CD4-positive, alpha-beta T cell treated with Interleukin-12 subunit alpha and Interleukin-12 subunit beta, for 1 hour (primary cell): ENCODE data around the gene C18orf54.
"Not testable (repeated sequence)": the region's sequence is repeated elsewhere in the genome, so short reads cannot be mapped to it uniquely, and the experiment has no call there.

Source experiments
- DNase-seq: peaks from one replicate; pipeline ENCODE4 v3.0.0-alpha.2; 2020

The C18orf54 gene

DNA sequence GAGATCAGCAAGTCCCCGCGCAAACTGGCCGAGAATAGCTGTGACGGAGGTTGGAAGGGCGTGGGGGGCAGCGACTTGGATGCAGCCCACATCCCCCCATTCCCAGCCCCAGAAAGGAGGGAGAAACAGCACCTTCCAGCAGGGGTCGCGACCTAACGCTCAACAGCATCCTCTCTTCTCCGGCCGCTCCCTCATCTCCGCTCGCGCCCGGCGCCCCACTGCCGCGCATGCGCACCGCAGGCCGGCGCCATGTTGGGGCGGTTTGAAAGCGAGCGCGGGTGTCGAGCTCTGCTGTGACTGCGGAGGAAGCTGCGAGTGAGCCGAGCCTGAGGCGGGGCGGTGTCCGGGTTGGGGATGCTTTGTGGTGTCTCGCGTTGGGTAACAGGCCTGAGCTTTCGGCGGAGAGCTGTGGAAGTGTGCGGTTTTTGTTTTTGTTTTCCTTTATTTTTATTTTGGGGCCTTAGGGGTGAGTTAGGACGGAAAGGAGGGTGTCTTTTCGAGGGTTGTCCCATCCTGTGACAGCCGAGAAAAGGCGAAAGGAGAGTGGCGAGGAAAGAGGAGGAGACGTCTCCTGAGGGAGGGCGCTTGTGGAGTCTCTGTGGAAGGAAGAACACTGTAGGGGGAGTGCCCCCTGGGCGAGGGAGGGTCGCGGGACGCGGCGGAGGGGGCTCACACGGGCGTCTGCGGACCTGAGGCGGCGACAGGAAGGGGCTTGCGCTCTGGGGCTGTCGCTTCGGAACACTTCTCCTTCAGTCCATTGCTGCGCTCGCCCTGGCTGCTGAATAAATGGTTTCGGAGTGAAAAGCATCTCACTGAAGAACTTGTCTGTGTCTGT lies at the start of gene C18orf54, which contains the start of gene STARD6:
Gene C18orf54, plus strand, starts transcription at position 247 of the 835 bp plus-strand sequence. CDS start 2,667 bp downstream, outside the sequence.
Gene STARD6, minus strand, starts transcription at position 199 of the 835 bp plus-strand sequence. CDS start 3,285 bp downstream, outside the sequence.
- peak; percentile 92 for DNase-seq

DNA sequence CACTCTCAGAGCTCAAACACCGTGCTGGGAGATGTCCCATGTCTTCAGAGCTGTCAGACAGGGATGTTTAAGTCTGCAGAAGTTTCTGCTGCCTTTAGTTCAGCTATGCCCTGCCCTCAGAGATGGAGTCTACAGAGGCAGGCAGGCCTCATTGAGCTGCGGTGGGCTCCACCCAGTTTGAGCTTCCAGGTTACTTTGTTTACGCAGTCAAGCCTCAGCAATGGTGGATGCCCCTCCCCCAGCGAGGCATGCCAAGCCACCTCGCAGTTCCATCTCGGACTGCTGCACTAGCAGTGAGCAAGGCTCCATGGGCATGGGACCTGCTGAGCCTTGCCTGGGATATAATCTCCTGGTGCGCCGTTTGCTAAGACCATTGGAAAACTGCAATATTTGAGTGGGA lies 48.1 kb upstream of the C18orf54 start:
- DNase-seq: not testable (repeated sequence)

DNA sequence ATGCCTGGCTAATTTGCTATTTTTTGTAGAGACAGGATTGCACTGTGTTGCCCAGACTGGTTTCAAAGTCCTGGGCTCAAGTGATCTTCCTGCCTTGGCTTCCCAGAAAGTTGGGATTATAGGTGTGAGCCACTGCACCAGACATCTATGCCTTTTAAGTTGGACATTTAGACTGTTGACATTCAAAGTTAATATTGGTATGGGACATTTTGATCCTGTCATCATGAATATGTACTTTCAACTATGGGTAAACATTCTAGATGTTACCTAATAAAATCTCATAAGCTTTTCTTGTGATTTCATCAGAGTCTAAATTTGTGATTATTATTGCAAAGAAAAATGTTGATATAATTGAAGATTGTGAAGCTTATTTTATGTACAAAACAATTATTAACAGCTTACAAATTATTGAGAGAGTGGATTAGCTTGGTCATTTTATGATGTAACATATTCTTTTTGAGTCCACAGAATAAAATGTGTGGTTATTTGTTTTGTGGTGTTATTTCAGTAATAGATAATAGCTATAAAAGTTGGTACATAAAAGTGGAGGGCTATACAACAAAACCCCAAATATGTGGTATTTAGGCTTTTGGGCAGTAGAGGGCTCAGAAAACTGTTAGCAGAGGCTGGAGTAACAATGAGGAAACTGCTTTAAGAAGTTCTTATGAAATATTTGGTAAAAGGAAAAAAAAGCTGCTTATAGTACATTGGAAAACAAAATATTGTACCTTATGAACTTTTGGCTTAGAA lies 41.5 kb upstream of the C18orf54 start:
- no peak for DNase-seq

DNA sequence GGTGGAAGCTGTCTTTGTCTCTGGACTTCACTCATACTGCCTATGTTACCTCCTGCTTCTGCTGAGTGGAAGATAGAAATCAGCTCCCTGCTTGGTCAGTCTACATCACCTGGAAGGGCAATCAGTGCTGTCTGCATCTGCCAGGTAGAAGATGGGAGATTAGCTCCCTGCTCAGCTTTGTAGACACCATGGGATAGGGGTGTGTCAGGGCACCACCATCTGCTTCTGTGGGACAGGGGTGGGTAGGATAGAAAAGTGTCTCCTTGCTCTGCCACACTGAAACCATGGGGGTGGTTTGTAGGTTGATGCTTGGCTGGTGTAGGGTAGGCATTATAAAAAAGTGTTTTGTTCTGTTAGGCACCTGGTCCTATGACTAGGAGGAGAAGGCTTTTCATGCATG lies 34.1 kb upstream of the C18orf54 start:
- DNase-seq: no peak

DNA sequence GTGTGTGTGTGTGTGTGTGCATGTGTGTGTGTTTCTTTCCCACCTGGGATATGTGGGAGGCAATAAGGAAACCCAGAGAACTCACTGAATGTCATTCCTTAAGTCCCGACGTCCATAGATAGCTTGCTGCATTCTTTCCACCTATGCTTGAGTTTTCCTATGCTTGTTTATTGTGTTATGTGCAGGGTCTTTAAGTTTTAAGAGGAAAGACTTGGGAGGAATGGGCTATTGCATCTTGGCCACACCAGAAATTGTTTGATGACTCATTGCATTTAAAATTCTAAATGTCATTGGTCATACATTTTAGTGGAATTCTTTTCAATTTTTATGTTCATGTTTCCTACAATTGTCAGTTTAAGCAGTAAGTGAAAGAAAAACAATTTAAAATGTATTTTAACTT lies 33.7 kb upstream of the C18orf54 start:
- no peak for DNase-seq

DNA sequence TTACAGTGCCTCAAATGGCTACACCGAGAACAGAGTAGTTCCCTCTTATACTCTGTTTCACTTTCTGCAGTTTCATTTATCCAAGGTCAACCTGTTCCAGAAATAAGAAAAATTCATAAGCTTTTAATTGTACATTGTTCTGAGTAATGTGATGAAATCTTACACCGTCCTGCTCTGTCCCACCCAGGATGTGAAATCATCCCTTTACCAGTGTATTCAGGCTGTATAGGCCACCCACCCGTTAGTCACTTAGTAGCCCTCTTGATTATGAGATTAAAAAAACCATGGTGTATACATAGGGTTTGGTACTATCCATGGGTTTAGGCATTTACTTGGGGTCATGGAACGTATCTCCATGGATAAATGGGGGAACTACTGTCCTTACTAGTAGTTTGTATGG lies 29.9 kb upstream of the C18orf54 start:
- DNase-seq: no peak

DNA sequence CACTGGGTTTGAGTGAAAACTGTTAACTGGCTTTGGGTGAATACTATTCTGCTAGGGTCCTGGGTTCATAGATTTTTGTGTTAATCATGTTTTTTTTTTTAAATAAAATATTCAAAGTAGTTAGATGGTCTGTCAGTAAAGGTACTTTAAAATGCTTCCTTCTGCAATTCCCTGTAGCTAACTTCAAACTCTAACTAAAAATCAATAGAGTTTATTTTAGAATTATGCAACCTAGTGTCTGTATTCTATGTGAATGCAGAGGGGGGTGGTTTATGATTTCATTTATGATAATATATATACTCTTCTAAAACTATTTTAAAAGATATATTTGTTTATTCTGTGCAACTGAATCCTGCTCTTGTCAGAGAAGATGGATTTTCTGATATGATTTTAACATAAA lies 27.9 kb upstream of the C18orf54 start:
- no peak for DNase-seq

DNA sequence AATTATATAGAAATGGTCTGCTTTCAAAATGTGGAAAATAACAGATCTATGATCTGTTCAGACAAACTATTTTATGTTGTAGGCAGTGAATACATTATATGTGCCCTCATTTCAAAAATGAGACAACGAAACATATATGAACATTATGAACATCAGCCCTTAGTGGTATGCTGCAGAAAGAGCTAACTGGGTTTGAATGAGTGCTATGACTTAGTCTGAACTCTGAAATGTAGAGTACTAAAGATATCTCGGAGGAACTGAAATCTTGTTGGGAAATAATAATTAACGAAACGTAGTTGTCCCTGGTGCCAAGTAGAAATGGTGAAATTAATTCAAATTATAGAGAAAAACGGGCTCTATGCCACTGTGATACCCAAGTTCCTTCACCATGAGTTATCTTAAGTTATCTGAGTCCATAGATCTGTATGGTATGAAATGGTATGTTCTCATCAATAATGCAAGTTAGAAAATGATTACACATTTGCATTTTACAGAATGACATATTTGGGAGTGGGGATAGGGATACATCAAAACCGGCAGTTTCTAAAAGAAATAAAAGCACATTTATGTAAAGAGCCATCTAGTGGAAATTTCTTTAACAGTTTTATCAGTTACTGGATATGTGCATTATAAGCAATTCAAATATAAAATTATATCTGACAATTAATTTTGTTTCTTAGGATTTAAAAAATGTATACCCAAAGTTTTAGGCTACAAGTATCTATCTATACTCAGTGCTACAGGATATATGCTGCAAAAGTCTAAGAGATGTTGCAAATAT lies 26.7 kb upstream of the C18orf54 start:
- DNase-seq: no peak

DNA sequence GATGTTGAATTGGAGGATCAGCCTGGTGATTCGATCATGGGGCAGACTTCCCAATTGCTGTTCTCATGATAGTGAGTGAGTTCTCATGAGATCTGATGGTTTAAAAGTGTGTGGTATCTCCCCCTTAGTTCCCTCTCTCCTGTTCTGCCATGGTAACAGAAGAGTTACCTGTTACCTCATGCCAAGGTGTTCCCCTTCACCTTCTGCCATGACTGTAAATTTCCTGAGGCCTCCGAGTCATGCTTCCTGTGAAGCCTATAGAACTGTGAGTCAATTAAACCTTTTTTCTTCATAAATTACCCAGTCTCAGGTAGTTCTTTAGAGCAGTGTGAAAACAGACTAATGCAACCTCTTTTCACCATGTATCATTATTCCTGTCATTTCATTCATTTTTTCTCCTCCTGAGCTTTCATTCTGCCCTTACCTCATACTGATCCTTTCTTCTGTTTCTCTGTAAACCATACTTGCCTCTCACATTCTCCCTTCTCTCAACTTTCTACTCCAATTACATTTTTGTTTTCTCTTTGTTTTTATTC lies 22.0 kb upstream of the C18orf54 start:
- DNase-seq: no peak

DNA sequence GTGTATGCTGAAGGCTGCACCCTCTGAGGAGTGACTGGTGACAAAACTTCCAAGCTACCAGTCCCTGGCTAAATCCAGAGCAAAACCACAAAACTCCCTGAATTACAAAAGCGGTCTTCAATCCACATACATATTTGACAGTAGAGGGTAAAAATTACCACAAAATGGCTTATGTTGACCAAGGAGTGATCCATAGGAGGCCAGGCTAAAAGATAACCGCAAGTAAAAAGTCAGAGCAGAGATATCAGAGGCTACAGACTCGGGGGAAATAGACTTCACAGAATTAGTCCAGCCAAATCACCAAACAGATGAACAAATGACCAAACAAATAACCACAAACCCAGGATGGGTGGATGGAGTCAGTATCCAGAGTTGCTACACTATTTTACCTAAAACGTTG lies 19.5 kb upstream of the C18orf54 start:
- DNase-seq: no peak

DNA sequence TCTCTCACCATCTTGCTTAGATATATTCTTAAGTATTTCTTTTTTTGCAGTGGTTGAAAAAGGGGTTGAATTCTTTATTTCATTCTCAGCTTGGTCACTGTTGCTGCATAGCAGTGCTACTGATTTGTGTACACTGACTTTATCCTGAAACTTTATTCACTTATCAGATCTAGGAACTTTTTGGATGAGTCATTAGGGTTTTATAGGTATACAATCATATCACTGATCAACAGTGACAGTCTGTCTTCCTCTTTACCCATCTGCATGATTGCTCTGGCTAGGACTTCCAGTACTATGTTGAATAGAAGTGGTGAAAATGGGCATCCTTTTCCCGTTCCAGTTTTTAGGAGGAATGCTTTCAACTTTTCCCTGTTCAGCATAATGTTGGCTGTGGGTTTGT lies 6.5 kb upstream of the C18orf54 start:
- no peak for DNase-seq

DNA sequence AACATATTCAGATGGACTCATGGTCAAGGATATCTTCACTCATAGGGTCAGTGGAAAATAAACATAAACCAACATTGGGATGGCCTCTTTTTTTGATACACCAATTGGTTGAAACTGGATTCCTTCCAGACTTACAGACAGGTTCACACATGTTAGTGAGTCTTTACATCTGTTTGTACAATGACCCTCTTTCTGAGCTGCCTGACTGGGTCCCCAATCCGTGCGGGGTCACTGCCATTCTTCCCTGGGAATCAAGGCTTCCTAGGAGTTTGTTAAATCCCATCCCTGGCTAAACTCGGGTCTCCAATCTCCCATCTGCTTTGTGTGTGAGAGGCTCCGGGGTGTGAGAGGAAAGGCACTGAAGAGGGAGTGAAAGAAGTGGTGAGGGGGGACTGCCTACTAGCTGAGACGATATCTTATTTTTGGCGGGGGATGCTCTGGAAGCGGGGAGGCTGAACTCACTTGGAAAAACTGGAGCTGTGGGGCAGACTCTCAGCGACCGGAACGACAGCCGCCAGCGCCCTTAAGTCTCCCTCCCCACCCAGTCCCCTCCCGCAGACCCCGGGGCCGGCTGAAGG lies 535 bp upstream of the C18orf54 start:
- no peak for DNase-seq

DNA sequence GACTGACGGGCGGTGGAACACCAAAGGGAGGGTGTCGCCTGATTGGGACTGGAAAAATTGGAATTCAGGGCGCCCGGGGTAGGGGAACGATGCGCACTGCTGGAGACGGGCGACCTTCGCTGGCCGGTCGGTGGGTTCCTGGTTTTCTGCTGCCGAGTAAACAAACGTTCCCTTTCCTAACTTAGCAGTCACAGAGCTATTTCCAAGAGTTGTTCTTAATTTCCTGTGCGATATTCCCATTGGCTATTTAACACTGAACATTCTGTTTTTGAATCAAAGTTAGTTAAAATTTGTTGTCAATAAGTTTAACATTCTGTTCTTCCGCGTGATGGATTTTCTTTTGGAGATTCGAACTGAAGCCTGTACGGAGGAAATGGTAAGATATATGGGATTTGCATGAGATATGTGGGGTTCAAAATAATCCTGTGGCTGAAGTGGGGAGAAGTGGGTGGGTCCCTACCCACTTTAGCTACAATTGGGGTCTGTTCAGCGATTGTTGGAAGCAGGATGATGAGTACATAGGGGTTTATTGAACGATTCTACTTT lies 862 bp downstream of the C18orf54 start:
- DNase-seq: peak; percentile 2

DNA sequence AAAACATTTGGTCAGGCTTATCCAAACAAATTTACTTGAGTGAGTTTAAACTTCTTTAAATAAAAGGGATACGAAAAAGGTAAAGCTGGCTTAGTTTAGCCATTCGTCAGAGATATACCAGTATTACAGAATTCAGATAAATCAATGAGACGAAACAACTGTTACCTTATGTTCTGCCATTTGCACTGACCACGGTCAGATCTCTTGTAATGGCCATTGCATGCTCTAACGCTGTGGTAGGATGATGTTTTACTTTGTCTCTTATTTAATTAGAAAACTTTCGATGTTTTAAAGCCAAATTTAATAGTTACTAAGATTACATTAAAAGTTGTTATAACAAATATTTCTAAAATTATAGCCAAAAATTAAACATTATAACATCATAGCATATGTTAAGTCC lies 1.5 kb downstream of the C18orf54 start:
- no peak for DNase-seq

DNA sequence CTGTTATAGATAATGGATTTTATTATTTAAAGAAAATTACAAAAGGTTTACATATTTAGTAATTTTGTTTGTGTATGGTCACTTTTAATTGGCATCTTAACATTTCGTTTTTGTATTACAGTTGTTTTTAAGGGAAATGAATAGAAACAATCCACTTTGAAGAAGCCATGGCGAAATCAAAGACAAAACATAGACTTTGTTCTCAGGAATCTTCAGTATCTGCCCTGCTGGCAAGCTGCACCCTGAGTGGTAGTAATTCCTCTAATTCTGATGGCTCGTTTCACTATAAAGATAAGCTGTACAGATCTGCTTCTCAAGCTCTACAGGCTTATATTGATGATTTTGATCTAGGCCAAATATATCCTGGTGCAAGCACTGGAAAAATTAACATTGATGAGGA lies 2.7 kb downstream of the C18orf54 start:
- DNase-seq: no peak

DNA sequence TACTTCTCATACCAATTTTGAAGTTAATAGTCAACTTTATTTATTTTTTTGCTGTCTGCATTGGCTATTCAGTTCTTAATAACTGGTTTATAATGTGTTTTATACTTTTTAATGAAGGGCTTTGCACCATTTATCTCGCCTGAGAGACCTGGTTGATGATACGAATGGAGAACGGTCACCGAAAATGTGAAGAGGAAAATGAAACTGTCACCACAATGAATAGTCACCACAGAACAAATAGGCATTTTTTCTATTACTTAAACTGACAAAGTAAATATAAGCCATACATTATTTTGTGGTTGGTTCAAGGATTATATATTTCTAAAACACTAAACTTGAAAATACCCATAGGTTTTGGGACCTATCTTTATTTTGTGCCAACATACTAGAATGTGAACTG lies 20.4 kb downstream of the C18orf54 start:
- no peak for DNase-seq

DNA sequence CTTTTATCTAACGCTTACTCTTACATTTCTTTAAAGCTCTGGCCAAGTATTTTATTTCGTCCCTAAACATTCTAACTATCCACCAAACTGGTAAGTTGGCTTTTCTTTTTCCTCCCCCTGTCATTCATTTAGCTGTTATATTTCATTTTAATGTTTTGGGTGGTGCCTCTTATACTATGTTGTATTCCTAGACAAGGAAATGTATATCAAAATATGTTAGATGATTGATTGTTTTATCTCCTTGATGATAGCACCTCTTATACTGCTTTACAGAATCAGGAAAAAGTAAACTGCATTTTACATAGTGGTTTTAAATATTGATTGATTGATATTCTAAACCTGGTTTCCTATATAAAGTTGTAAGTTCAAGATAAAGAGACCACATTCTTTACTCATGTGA lies 23.9 kb downstream of the C18orf54 start:
- DNase-seq: no peak

DNA sequence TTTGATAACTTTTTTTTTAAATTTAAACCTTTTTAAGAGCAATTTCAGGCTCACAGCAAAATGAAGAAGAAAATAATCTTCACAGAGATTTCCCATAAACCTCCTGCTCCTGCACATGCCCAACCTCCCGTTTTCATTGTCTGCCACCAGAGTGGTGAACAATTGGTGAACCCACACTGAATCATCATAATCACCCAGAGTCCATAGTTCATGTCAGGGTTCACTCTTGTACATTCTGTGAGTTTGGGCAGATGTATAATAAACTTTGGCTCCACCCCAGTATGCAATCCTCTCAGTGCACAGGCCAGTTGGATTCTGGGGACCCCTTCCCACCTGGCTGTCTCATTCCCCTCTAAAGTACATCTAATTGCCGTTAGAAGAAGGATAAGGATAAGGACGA lies 24.4 kb downstream of the C18orf54 start:
- DNase-seq: no peak

DNA sequence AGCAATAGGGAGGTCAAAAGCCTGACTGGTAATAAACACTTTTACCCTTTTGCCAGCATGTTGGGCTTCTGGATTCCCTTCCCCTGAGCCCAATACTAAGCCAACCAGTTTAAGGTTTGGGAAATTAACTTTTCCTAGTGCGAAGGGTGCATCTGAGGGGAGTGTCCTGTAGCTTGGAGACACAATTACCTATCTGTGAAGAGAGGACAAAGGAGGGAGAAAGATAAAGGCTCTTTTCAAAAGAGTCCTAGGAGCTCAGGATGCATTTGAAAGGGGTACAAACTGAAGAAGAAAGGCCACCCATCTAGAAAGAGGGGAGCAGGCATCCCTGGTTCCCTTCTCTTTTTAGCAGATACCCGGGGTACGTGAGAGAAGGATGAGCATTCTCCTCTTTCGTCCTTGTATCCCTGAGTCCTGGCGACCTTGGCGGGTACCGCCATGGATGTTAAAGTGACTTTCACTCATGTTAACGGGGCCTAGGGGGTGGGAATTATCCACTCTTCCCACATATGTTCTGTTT lies 25.1 kb downstream of the C18orf54 start:
- DNase-seq: no peak

DNA sequence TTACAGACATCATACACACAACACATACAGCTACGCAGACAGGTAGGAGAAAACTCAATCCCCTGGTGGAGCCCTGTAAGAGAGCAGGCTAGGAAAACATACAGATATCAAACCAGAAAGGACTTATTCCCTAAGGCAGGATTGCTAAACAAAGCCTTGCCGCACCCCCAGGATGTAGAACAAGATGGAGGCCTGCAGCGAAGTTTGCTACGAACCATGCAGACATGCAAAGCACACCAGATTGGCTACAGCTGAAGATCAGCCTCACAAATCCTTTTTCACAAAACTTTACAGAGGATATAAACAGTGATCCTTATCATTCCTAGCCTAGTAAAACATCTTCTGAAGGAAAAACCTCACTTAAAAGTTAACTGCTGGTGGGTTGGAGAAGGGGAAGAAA lies 28.3 kb downstream of the C18orf54 start:
- no peak for DNase-seq

DNA sequence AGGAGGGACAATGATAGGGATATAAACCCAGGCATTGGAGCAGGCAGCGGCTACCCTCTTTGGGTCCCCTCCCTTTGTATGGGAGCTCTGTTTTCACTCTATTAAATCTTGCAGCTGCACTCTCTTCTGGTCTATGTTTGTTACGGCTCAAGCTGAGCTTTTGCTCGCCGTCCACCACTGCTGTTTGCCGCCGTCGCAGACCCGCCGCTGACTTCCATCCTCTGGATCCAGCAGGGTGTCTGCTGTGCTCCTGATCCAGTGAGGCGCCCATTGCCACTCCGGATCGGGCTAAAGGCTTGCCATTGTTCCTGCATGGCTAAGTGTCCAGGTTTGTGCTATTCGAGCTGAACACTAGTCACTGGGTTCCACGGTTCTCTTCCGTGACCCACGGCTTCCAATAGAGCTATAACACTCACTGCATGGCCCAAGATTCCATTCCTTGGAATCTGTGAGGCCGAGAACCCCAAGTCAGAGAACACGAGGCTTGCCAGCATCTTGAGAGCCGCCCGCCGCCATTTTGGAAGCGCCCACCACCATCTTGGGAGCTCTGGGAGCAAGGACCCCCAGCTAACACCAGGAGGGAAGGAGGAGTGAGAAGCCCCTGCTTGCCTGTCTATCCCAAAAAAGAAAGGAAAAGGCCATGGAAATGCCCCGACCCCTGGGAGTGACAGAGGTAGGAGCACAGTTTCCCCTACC lies 29.2 kb downstream of the C18orf54 start:
- not testable (repeated sequence) for DNase-seq
